ENCODE data around the gene TSPEAR.

- TF ChIP-seq POLR2A (IDR thresholded peaks at IDR 0.05; ENCODE audit: insufficient read depth in 1 of 2, low read depth in 2 of 2, low read length in 2 of 2): no peak
- TF ChIP-seq SMC3 (IDR thresholded peaks at IDR 0.05; ENCODE audit: low read length): no peak
- TF ChIP-seq SMAD3 (CRISPR knock-in tag; IDR thresholded peaks at IDR 0.05): no peak
- no peak for TF ChIP-seq FOXK2 (IDR thresholded peaks at IDR 0.05)
- TF ChIP-seq GATAD1 (CRISPR knock-in tag; IDR thresholded peaks at IDR 0.05): no peak
- no peak for TF ChIP-seq HIVEP1 (CRISPR knock-in tag; IDR thresholded peaks at IDR 0.05)
- no peak for TF ChIP-seq CHCHD3 (CRISPR knock-in tag; IDR thresholded peaks at IDR 0.05)
- TF ChIP-seq PITX1 (CRISPR knock-in tag; IDR thresholded peaks at IDR 0.05): no peak
- TF ChIP-seq BORCS8-MEF2B (CRISPR knock-in tag; IDR thresholded peaks at IDR 0.05): no peak
Measured at GRCh38 chr21:44548381-44548780, 163.0 kb downstream of the TSPEAR start.
